H4 (cell line): ENCODE measurements around the gene MYO7A. TPM values are rescaled to one million over a fixed set of nuclear protein-coding genes. Genes with fewer than 3 reads are reported as not detected.

Experiments used
- DNase-seq: peaks from one replicate; pipeline ENCODE4 v3.0.0-alpha.2; 2015; ENCODE audit warnings: low spot score
- total RNA-seq: library from RNA; depleted of rRNA; stranded (reverse); fragments of >200 nt; shearing (Covaris generic); gene quantifications from 2 replicates; pipeline ENCODE4 v1.2.3, GENCODE V29; 2014

Gene MYO7A
- total RNA-seq, 1 experiment from 2014 or later: 0.35 TPM

GRCh38 chr11:77165066-77165465, 37.0 kb downstream of the MYO7A start:
- DNase-seq: no peak

- DNase-seq: no peak
Observed at GRCh38 chr11:77166021-77166420, 38.0 kb downstream of the MYO7A start.

GRCh38 chr11:77167111-77167626, 39.1 kb downstream of the MYO7A start:
- no peak for DNase-seq

- no peak for DNase-seq
Observed at GRCh38 chr11:77167791-77168190, 39.7 kb downstream of the MYO7A start.

- DNase-seq: no peak
Observed at GRCh38 chr11:77170107-77170506, 42.1 kb downstream of the MYO7A start.

- DNase-seq: no peak
Observed at GRCh38 chr11:77171254-77171653, 43.2 kb downstream of the MYO7A start.

GRCh38 chr11:77171885-77172665, 44.0 kb downstream of the MYO7A start:
- DNase-seq: no peak

- DNase-seq: no peak
Observed at GRCh38 chr11:77172666-77172982, 44.6 kb downstream of the MYO7A start.

- DNase-seq: no peak
Observed at GRCh38 chr11:77173494-77173893, 45.4 kb downstream of the MYO7A start.

GRCh38 chr11:77174559-77174958, 46.5 kb downstream of the MYO7A start:
- no peak for DNase-seq

- no peak for DNase-seq
Observed at GRCh38 chr11:77175021-77175842, 47.2 kb downstream of the MYO7A start.

GRCh38 chr11:77175869-77176539, 48.0 kb downstream of the MYO7A start:
- DNase-seq: no peak

GRCh38 chr11:77176996-77177395, 49.0 kb downstream of the MYO7A start:
- no peak for DNase-seq

- DNase-seq: no peak
Observed at GRCh38 chr11:77178150-77178549, 50.1 kb downstream of the MYO7A start.

GRCh38 chr11:77179048-77179447, 51.0 kb downstream of the MYO7A start:
- DNase-seq: no peak

- no peak for DNase-seq
Observed at GRCh38 chr11:77179681-77180080, 51.6 kb downstream of the MYO7A start.

- DNase-seq: no peak
Observed at GRCh38 chr11:77180346-77180745, 52.3 kb downstream of the MYO7A start.

GRCh38 chr11:77181226-77181625, 53.2 kb downstream of the MYO7A start:
- no peak for DNase-seq

- DNase-seq: no peak
Observed at GRCh38 chr11:77181799-77182541, 53.9 kb downstream of the MYO7A start.

GRCh38 chr11:77182542-77183430, 54.7 kb downstream of the MYO7A start:
- DNase-seq: no peak
